ENCODE data around the gene TRIO.
"Not testable (repeated sequence)": the region's sequence is repeated elsewhere in the genome, so short reads cannot be mapped to it uniquely, and the experiment has no call there.

The TRIO gene

DNA sequence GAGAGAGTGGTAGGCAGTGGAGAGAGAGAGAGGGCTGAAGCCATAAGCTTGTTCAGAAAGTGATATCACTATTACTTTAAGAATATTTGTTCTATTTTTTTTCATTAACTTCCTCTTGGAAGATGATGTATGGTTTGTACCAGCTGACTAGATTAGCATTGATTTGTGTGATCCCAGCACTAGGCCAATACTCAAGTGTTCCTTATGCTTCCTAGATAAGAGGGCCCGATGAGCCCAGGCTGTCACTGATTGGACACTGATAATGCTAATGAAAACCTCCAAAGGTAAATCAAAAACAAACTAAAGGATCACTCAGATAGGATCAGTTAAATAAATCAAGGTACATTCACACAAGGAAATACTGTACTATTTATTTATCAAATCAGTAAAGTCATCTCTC is 385.8 kb downstream of the TRIO start:
- no peak for DNase-seq

DNA sequence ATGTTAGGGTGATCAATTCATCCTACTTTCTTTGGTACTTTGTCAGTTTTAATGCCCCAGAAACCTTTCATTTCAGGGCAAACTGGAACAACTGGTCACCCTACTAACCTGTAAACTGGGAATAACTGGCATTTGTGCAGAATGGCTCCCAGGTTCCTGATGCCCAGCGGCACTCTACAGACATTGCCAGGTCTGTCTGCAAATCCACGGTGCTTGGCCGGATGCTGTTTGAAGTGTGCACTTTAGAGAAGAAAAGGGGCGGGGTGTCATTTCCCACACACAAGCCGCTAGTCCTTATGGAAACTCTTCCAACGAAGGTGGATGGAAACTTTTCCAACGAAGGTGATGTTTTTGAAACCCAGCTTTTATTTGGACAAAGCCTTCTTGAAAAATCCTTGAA is 388.5 kb downstream of the TRIO start:
- DNase-seq: no peak

DNA sequence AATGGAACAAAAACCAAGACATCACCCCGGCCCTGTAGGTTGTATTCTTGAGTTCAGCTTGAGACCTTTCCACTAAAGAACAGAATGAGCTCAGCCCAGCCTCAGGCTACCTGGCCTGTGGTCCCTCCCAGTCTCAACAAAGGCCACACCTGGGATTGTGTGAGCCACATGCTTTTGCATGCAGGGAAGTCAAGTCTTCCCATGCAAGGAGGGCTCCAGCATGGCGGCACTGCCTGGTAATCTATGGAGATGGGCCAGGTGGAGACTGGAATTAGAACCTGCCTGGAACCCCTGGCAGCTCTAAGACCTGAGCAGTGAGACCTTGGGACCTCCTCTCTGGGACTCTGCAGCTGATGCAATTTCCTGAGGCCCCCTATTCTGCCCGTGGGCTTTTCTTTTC is 389.0 kb downstream of the TRIO start:
- DNase-seq: no peak

DNA sequence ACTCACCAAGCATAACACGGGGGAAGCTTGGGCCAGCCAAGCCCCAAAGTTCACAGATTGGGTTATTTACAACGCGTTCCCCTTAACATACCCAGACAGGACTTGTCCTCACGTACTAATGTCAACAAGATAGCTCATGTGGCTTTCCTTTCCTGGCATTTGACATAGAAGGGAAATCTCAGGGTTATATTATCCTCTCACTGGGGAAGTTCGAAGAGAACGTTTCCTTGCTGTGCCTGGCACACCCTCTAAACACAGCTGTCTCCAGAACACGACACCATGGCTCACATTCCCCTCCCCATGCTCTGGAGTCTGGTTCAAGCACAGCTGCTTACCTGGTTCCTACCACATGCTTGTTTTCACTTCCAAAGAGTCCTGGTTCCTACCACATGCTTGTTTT is 391.6 kb downstream of the TRIO start:
- no peak for DNase-seq

DNA sequence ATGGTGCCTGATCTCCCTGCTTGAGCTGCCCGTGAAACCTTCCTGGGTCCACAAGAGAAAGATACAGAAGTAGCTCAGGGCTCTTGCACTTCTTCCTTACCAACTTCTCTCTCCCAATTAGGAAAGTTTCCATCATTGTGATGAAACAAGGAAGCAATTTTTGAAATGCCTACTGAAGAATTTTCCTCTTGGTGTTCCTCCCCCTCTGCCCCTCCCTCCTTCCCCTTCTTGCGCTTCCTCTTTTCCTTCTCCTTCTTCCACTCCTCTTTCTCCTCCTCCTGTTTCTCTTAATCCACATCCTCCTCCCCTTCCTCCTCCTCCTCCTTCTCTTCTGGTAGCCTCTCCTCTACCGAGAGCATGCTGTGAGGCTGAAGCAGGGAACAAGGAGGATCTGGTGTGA is 402.2 kb downstream of the TRIO start:
- no peak for DNase-seq

DNA sequence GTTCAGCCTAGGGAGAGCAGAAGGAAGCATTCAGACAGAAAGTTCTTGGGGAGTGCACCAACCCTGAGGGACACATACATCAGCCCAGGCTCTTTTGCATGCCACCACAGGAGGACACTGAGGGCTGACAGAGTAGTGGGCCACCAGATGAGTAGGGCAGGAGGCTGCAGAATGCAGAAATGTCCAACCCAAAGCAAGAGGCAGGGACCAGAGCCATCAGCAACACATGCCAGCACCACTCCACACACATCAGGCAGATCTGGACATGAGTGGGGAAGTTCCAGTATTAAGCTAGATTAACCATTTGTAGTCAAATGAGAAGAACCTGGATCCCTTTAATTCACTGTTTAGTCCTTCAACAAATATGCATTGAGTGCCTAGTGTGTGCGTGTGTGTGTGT is 402.7 kb downstream of the TRIO start:
- no peak for DNase-seq

DNA sequence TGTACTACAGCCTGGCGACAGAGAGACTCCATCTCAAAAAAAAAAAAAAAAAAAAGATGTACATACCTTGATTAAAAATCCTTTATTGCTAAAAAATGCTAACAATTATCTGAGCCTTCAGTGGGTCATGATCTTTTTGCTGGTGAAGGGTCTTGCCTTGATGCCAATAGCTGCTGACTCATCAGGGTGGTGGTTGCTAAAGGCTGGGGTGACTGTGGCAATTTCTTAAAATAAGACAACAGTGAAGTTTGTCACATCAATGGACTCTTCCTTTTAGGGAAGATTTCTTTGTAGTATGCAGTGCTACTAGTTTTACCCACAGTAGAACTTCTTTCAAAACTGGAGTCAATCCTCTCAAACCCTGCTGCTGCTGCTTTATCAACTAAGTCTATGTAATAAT is 404.5 kb downstream of the TRIO start:
- DNase-seq: no peak

DNA sequence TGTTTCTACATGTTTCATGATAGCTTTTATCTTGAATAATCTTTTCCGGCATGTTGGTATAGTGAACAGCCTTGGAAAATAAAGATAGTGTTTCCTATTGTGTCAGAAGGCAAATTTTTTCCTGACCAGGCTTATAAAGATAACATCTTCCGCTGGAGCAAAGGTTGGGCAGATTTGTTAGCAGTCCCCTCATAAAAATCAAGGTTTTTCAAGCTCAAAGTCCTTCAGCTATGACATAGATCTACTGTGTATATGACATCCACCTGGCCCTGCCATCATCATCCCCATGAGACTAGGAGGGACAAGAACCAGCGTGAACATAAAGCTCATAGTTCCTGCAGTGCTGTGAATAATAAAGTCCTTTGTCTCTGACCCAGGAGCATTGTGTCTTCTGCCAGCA is 408.1 kb downstream of the TRIO start:
- DNase-seq: no peak

DNA sequence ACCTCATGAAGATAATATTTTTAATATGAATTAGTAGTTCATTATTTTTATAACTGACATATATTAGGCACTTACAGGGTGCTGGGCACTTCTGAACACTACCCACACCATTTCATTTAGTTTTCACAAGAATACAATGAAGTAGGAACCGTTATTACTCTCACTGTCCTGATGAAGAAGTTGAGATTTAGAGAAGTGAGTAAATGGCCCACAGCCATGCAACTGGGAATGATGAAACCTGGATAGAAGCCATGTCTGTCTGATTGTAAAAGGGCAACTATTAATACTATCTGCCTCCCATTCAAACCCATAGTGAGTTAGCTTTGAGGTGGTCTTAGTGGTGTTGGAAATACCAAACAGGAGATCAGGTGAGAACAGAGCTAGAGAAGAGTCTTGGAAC is 408.9 kb downstream of the TRIO start:
- DNase-seq: no peak

DNA sequence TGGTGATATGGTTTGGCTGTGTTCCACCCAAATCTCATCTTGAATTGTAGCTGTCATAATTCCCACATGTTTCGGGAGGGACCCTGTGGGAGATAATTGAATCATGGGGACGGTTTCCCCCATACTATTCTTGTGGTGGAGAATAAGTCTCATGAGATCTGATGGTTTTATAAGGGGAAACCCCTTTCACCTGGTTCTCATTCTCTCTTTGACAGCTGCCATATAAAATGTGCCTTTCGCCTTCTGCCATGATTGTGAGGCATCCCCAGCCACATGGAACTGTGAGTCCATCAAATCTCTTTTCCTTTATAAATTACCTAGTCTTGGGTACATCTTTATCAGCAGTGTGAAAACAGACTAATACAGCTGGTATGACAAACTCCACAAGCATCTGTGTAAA is 411.1 kb downstream of the TRIO start:
- not testable (repeated sequence) for DNase-seq

DNA sequence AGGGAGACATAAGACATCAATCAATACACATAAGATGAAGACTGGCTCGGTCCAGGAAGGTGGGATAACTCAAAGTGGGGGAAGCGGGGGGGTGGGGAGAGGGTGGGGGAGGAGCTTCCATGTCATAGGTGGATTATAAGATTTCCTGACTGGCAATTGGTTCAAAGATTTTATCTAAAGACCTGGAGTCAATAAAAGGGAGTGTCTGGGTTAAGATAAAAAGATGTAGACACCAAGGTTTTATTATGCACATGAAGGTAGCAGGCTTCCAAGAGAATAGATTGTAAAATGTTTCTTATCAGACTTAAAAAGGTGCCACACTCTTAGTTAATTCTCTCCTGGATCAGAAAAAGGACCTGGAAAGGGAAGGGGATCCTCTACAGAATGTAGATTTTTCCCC is 412.9 kb downstream of the TRIO start:
- DNase-seq: no peak

DNA sequence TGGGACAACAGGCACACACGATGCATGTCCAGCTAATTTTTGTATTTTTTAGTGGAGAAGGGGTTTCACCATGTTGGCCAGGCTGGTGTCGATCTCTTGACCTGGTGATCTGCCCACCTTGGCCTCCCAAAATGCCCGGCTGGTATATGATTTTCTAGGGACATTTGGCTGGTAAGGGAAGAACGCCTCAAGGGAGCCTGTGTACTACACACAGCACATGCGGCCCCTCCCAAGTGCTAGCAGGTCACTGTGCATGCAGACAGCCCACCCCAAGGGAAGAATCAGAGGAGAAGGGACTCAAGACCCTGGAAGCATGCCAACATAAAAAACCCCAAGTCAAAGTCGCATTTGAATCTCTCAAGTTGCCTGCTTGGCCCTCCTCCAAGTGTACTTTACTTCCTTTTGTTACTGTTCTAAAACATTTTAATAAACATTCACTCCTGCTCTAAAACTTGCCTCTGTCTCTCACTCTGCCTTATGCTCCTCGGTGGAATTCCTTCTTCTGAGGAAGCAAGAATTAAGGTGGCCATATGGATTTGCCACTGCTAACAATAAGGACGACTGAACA is 414.1 kb downstream of the TRIO start:
- DNase-seq: no peak

DNA sequence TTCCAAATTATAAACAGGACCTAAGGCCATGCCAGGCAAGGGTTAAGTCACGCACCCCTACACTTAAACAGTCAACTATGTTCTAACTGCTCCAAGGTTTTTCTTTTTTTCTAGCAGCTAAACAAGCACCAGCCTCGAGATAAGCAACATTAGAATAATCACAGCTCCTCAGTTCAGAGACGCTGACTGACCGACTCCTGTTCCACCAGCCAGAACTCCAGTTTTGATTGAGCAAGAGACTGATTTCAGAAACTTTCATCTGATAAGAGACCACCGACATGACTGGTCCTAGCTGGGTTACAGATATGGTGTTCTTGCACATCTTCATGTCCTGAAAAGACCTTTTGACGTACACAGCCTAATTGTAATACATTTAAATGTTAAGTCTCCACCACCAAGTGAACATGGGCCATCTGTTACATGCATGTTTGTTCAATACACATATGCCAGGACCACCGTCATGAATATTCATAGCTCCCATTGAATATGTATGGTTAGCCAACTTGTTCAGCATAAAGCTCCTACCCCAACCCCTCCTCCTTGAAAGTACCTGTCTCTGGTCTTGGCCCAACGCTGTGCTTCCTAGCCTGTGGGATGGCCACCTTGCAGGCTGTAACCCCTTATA is 414.8 kb downstream of the TRIO start:
- DNase-seq: no peak
